Measurements from ENCODE around the gene FAM98C. TPM values are rescaled to one million over a fixed set of nuclear protein-coding genes. Genes with fewer than 3 reads are reported as not detected.
"Not testable (repeated sequence)": the region's sequence is repeated elsewhere in the genome, so short reads cannot be mapped to it uniquely, and the experiment has no call there.

The FAM98C gene
- polyA plus RNA-seq, 10 donors: 5.6 to 11.1 (median 8.6) TPM

DNA sequence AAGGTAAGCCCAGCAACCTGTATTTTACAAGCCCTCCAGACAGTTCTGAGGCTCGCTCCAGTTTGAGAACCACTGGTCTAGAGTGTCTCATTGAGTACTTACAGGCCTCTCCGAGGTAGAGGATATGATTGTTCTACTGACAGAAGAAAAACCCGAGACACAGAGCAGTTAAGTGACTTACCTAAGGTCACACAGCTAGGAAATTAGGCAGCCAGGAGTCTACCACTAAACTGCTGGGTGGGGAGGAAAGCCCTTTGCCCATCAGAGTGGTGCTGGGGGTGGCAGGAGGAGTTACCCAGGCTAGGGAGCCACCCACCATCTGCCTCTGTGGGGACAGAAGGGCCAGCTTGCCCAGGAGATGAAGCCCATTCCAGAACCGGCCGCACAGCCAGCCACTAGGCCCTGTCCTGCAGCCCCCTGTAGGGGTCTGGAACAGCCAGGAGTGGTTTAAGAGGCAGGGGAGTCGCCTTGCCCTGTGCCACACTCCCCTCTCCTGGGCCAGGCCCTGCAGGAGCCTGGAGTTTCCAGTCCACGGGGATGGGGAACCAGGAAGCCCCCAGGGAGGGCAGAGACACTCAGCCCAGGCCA, 22.4 kb downstream of the FAM98C start:
- DNase-seq: no peak

DNA sequence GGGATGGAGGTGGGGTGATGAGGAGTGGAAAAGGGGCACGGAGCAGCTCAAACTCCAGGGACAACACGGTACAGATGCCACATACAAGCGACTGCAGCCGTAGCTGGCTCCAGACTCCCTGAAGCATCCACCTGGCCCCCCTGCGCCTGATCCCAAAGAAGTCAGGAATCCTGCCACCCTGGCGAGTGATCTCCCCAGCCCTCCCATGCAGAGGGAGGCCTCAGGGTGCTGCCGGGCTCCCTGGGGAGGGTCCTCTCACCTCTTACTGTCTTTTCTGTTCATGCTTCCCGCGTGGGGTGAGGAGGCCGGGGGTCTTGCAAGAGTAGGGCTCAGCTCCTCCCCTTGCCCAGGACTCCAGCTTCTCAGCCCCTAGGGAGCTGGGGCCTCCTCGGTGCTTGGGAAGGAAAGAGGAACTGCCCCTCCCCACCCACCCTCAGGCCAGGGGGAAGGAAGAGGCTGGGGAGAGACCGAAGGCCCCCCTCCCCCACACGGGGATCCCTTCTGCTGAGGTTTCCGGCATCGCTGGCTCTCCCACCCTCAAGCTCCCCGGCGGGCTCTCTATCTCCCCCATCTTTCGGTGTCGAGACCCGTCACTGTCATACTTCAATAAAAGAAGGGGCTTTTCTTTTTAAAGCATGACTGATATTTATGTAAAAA, 23.0 kb downstream of the FAM98C start, which contains the start of gene RASGRP4:
Gene RASGRP4, minus strand, starts transcription at position 410 of the 657 bp plus-strand sequence. Its CDS starts 128 bp downstream, at position 282.
- DNase-seq: peak in 1 of 3 donors; percentile 38

DNA sequence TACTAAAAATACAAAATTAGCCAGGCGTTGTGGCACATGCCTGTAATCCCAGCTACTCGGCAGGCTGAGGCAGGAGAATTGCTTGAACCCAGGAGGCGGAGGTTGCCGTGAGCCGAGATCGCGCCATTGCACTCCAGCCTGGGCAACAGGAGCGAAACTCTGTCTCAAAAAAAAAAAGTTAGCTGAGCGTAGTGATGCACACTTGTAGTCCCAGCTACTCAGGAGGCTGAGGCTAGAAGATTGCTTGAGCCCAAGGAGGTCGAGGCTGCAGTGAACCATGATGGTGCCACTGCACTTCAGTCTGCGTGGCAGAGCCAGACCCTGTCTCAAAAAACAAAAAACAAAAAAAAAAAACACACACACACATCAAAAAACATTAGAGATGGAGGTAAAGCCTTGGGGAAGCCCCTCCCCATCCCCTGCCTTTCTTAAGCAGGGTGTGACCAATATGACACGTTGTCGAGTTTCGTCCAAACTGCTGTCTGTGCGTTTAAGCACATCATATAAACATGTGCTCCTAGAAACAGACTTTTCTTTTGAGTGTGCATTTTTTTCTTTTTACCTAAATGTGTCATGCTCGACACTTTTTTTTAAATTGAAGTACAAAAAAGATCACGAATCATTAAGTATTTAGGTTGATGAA, 24.3 kb downstream of the FAM98C start:
- DNase-seq: not testable (repeated sequence)

DNA sequence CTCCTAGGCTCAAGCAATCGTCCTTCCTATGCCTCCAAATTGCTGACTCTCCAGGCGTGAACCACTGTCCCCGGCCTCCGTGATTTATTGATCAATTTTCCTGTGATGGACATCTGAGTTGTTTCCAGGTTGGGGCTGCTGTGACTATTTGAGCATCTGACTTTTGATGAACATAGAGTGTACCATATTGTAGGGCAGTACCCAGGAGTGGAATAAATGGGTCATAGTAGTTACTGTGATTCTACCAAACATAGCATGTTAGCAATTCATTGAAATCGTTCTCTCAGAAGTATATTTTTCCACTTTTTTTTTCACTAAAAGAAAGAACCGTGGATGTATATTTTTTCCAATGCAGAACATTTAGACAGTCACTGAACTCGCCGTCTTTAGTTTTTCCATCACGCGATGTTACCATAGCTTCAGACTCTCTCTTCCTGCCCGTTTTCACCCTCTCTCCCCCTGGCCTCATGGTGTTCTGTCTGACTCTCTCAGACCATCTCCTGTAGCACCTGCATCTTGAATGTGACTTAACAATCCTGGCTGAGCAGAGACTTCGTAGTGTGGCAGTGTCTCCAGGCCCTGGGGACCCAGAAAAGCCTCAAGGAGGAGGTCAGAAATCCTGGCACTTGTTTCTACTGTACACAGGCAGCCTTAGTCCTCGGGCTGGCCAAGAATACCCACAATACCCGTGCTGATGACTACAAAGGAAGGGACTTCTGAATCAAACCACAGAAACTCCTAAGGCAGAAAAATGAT, 26.3 kb downstream of the FAM98C start:
- DNase-seq: no peak

DNA sequence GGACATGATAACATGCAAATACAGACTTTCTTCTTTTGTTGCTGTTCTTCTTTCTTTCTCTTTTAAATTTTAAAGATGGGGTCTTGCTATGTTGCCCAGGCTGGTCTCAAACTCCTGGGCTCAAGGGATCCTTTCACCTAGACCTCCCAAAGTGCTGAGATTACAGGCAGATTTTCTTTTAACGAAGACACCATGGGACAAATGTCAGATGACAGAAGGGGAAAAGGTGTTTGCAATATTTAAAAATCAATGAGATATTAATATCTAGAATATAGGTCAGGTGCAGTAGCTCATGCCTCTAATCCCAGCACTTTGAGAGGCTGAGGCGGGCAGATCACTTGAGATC, 26.9 kb downstream of the FAM98C start:
- DNase-seq: no peak

DNA sequence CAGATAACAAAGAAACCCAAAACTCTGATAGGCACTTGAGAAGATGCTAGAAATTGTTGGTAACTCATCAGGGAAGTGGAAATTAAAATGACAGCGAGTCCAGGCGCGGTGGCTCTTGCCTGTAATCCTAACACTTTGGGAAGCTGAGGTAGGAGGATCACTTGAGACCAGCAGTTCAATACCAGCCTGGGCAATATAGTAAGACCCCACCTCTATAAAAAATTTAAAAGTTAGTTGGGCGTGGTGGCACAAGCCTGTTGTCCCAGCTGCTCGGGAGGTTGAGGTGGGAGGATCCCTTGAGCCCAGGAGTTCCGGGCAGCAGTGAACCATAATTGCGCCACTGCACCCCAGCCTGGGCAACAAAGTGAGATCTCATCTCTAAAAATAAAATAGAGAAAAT, 28.0 kb downstream of the FAM98C start:
- no peak for DNase-seq

DNA sequence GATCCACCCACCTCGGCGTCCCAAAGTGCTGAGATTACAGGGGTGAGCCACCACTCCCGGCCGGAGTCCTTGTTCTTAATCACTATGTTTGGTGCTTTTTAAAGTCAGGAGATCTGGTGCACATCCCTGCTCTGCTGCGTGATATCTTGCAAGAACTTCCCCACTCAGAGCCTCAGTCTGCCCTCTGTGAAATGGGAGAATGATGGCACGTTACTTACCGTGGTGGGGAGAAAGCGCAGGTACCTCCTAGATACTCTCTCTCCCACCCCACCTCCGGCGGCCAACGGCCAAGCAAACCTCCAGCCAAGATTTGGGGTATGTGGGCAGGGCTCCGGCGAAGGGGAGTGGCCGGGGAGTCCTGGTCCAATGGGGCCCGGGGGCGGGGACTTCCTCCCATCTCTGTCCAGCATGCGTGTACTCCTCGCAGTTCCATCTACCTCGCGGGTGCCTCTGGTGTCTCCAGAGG, 30.4 kb downstream of the FAM98C start, which contains the start of gene RYR1:
Gene RYR1, plus strand, starts transcription at position 424 of the 466 bp plus-strand sequence. CDS start 139 bp downstream, outside the sequence.
- peak; percentile 62 to 75 (median 69) for DNase-seq

DNA sequence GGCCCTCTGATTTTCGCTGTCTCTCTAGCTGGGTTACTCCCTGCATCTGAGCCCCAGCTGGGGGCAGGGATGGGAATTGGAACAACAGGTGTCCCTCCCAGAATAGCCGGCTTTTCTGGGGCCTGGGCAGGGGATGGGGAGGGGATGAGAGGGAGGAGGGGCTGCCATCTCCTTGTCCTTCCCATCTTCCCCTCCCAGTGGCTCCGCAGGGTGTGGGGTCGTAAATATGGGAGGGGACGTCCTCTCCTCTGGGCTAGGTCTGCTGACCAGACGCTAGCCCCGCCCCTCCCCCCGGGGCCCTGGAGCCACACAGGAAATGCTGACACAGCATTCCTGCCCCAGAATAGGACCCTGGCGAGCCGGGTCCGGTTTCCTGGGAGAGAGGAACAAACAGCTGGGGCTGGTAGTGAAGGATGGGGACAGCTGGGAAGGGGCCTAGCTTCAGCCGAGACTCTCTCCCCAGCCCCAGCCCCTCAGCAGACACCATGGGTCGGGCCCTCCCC, 31.7 kb downstream of the FAM98C start:
- peak; percentile 84 to 89 (median 88) for DNase-seq

DNA sequence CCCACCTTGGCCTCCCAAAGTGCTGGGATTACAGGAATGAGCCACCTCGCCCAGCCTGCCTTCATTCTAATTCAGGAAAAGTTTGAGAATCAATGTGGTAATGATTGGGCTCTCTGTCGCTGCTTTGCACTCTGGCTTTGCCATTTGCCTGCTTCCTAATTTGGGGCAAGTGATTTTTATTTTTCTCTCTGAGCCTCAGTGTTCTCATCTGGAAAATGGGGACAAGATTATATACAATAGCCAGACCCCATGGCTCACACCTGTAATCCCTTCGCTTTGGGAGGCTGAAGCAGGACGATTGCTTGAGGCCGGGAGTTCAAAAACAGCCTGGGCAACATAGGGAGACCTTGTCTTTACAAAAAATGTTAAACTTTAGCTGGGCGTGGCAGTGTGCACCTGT, 34.4 kb downstream of the FAM98C start:
- DNase-seq: no peak

DNA sequence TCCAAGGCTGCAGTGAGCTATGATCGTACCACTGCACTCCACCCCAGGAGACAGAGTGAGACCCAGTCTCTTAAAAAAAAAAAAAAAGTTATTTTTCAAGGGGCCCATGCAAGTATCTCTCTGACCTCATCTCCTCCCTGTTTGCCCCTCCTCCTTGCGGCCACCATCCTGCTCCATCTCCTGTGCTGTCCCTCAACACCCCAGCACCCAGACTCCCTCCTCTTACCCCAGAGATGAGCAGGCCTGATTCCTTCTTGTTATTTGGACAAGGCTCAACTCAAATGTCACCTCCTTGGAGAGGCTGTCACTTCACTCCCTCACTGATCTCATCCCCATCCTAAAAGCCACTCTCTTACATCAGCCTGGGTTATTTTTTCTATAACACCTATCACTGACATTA, 35.0 kb downstream of the FAM98C start:
- DNase-seq: no peak

DNA sequence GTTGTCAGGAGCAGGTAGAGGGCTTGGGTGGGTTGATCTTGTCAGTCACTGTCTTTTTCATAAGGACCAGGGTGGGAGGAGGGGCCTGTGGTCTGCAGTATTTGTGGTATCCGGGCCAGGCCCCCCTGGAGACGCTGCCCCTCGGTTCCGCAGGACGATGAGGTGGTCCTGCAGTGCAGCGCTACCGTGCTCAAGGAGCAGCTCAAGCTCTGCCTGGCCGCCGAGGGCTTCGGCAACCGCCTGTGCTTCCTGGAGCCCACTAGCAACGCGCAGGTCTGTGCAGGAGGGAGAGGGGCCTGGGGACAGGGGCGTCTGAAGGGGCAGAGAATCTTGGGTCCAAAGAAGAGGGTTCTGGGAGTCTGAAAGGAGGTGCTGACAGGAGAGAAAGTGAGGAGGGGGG, 37.7 kb downstream of the FAM98C start:
- no peak for DNase-seq

DNA sequence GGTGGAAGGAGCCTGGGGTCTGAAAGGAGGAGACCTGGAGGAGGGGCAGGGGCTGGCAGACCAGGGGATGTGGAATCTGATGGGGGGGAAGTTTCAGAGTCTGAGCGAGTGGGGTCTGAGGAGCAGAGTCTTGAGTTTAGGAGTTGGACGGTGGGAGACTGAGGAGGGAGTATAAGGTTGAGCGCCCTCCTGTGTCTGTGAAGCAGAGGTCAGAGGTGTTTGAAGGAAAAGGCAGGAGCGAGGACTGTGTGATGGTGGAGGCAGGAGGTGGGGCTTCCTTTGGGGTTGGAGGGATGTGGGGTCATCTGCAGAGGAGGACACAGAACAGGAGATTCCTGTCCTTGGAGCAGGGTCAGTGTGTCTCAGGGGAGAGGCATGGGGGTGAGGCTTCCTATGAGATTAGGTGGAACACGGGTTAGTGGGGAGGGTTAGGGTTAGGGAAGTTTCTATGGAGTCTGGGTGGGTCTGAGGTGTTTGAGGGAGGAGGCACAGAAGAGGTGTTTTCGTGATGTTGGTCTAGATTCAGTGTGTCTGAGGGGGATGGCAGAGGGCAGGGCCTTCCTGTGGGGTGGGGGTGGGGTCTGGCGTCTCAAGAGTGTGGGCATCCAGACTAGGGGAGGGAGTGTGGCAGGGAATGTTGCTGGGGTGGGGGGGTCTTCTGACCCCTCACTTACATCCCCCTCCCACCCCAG, 38.9 kb downstream of the FAM98C start:
- no peak for DNase-seq

DNA sequence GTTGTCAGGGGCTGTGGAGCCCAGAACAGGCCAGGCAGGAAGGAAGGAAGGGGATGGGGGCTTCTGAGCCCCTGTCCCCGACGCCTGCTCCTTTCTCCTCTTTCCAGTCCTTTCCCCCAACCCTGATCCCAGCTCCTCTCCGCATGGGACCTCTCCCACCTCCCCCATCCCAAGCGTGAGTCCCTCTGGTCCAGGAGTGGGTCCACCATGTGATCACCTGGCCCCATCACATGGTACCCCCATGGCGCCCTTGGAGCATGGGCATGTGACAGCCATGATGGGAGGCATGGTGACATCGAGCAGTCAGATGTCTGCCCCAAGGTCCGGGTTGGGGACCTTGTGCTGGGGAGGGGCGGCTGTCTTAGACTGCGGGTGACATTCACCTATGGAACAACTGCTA, 39.8 kb downstream of the FAM98C start:
- no peak for DNase-seq

DNA sequence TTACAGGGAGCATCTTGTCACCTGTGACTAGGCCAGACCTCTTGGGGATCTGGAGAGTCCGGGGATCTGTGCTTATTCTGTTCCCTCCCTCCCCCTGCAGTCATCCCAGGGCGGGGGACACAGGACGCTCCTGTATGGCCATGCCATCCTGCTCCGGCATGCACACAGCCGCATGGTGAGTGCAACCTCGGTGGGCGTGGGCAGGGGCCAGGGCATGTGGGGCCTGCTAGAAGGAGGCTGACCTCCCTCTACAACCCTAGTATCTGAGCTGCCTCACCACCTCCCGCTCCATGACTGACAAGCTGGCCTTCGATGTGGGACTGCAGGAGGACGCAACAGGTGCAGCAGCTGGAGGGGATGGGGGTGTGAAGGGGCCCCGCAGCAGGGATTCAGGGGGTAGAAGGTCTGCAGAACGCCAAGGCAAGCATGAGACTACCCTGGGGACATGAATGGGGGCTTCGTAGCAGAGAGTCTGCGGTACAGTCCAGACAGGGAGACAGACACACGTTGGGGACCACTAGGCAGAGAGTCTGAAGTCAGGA, 40.6 kb downstream of the FAM98C start:
- DNase-seq: peak in 1 of 3 donors; percentile 16

DNA sequence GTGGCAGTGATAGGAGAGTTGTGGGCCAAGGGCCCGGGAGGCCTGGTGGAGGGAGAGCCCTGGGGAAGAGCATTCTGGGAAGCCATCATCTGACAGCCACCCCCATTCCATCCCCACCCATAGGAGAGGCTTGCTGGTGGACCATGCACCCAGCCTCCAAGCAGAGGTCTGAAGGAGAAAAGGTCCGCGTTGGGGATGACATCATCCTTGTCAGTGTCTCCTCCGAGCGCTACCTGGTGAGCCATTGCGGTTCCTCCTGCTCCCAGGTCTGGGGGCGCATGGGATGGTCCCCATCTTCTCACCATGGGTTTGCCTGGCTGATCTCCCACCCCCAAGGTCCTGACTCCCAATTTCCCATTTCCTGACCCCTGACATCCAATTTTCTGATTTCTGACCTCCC, 41.1 kb downstream of the FAM98C start:
- DNase-seq: no peak

DNA sequence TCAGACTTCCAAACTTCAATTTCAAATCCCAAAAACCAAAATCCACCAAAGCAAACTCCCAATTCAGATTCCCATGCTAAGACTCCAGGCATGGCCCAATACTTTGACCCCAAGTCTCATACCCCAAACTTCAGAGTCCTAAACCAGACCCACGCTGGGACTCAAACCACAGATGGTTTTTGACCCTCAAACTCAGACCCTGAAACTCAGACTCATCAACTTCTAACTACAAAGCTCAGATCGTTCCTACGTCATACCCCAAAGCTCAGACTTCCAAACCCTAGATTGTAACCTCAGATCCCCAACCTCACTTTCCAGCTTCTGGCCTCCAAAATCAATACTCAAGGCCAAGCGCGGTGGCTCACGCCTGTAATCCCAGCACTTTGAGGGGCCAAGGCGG, 42.5 kb downstream of the FAM98C start:
- no peak for DNase-seq

DNA sequence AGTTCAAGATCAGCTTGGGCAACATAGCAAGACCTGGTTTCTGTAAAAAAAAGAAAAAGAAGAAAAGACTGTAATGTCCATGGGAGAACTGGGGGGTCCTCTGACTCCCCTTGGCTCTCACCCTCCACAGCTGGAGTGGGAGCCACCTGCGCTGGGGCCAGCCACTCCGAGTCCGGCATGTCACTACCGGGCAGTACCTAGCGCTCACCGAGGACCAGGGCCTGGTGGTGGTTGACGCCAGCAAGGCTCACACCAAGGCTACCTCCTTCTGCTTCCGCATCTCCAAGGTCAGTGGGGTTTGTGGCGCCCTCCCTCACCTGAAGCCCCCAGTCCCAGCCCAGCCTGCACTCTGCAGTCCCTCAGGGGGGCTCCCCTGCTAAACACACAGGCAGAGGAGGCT, 45.3 kb downstream of the FAM98C start:
- DNase-seq: no peak

DNA sequence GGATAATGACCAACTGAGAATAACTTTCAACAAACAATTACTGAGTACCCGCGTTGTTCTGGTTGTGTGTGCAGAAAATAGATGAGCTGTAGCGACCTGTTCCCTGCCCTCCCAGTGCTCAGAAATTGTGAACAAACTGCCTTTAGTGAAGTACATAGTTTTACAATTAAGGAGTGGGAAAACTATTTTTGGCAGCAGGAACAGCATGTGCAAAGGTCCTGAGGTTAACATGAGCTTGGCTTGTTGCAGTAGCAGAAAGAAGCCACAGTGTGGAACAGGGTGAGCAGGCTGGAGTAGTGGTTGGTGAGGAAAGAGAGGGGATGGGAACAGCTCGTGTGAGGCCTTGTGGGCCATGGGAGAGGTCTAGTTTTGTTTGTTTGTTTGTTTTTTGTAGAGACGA, 46.6 kb downstream of the FAM98C start:
- no peak for DNase-seq

DNA sequence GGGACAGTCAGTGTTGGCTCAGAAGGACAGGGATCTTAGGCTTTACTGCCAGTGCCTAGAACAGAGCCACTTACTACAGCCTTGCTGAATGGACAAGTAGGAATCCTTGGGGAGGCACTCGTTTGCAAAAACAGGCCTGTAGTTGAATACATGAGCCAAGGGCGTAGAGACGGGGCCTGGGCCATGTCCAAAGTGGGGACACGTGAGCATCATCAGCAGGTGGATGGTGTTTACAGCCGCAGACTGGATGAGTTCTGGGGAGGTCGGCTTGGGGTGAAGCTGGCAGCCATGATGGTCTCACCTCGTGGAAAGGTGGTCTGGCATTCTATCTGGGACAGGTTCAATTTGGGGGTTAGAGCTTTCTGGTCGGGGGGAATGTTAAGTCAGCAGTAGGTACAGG, 48.1 kb downstream of the FAM98C start:
- no peak for DNase-seq

DNA sequence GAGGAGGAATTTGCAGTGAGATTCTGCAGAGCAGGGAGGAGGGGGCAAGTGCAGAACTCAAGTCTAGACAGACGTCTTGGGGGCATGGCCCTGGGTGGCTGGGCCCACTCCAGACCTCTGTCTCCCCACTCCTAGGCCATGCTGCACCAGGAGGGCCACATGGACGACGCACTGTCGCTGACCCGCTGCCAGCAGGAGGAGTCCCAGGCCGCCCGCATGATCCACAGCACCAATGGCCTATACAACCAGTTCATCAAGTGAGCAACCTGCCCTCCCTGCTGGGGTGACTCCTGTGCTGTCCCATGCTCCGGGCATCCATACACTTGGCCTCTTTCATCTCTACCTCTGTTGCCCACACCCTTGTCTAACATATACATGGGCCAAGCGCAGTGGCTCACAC, 48.7 kb downstream of the FAM98C start:
- DNase-seq: no peak

Measured in muscle of back (tissue), 11 donors.